ENCODE results near the gene TBC1D12.

TBC1D12 gene

DNA sequence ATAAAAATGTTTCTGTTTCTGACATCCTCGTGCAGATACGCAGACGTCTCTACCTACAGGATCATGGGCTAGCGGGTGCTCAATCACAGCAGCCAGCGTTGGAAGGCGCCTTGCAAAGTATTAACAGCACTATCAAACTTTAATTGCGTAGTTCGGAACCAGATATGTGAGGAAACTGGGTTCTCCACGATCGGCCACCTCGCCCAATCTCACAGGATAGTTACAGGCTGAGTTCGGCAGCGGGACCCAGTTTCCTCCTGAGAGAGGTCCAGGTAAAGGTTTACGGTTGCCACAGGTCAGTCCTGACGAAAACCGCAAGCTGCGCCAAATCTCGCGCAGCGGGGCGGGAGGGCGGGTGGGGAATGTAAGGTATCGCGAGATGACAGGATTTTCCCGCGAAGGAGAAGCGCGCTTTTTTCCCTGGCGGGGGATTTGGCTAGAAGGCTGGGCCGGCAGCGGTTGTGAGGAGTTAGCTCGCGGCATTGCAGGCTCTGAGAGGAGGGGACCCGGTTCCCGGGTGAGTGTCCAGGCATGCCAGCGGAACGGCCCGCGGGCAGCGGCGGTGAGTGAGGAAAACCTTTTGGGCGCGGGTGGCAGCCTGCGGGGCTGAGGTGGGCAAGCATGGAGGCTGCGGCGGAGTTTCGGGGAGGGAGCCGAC lies 143.2 kb downstream of the TBC1D12 start, which contains the start of gene HELLS:
Gene HELLS (plus strand): TSS at position 398 of the 658 bp plus-strand sequence. CDS start 134 bp downstream, at position 532.
- peak within 1 kb of the TSS; percentile 99 for H3K4me2 ChIP-seq (ENCODE audit: low read depth, low read length, poor library complexity, severe bottlenecking)

DNA sequence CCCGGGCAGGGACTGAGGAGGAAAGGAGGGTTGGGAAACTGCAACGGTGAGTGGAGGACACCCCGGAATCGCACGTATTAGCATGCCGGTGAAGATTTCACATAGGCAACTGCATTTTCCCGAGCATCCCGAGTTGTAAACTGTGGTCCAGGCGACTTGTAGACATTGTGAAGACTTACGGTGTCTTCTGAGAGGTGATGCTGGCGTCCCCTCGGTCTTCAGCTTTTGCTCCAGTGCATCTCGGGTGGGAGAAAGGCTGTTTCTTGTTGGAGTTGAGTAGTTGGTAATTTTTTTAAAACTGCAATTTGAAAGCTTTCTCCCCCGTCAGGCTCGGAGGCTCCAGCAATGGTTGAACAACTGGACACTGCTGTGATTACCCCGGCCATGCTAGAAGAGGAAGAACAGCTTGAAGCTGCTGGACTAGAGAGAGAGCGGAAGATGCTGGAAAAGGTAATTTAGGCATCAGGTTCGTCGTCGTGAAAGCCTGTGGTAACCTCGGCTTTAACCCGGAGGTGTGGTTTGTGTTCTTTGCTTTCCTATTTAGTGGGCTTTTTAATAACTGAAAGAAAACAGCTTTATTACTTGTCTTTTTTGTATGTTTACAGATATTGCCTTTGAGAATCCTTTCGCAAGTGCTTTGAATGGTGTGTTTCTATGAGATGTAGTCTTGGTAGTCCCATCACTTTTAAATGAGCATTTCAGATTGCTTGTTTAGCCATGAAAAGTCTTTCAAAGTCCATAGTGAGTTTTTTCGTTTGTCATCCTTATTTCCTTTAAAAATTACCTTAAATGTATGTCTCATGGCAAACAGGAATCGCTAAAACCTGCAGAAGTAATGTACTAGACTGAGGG lies 143.9 kb downstream of the TBC1D12 start:
- no peaks in the 10 kb centered on the region for H3F3A ChIP-seq (ENCODE audit: insufficient read depth)
- H3K27me3 ChIP-seq (ENCODE audit: low read length) = no peaks in the 10 kb centered on the region
- peaks cover 13% of the 10 kb centered on the region for H4K20me1 ChIP-seq (ENCODE audit: low read depth, low read length)
- peak overlapping the region; percentile 94 for H2AFZ ChIP-seq (ENCODE audit: low read depth, low read length, severe bottlenecking)
- peaks cover 56% of the 10 kb centered on the region for H3K79me2 ChIP-seq (ENCODE audit: insufficient read depth, low read length)
- peak overlapping the region; percentile 76 for H3K27ac ChIP-seq (ENCODE audit: low read depth, low read length)
- peak overlapping the region; percentile 96 for H3K9ac ChIP-seq (ENCODE audit: low read length)
- no peaks in the 10 kb centered on the region for H3K9me2 ChIP-seq (replicated peaks; ENCODE audit: insufficient read depth, low read length)
- peaks cover 23% of the 10 kb centered on the region for H3K36me3 ChIP-seq (ENCODE audit: low read length)
- TF ChIP-seq, protein P1, sequence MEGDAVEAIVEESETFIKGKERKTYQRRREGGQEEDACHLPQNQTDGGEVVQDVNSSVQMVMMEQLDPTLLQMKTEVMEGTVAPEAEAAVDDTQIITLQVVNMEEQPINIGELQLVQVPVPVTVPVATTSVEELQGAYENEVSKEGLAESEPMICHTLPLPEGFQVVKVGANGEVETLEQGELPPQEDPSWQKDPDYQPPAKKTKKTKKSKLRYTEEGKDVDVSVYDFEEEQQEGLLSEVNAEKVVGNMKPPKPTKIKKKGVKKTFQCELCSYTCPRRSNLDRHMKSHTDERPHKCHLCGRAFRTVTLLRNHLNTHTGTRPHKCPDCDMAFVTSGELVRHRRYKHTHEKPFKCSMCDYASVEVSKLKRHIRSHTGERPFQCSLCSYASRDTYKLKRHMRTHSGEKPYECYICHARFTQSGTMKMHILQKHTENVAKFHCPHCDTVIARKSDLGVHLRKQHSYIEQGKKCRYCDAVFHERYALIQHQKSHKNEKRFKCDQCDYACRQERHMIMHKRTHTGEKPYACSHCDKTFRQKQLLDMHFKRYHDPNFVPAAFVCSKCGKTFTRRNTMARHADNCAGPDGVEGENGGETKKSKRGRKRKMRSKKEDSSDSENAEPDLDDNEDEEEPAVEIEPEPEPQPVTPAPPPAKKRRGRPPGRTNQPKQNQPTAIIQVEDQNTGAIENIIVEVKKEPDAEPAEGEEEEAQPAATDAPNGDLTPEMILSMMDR (IDR thresholded peaks at IDR 0.05; ENCODE audit: insufficient read depth, low read length, poor library complexity, severe bottlenecking) = no peak
- no peak for TF ChIP-seq EZH2phosphoT487 (conservative IDR thresholded peaks at IDR 0.05; ENCODE audit: low read length)
- H3K4me2 ChIP-seq (ENCODE audit: low read depth, low read length, poor library complexity, severe bottlenecking) = peak overlapping the region; percentile 99
- peak overlapping the region; percentile 86 for H3K4me3 ChIP-seq (ENCODE audit: insufficient read depth, low read length, poor library complexity, severe bottlenecking)
- H3K9me3 ChIP-seq (ENCODE audit: insufficient read depth, low read length) = no peaks in the 10 kb centered on the region

More for the DNA sequence above, 143.2 kb downstream of the TBC1D12 start, which contains the start of gene HELLS:
- H3K36me3 ChIP-seq (ENCODE audit: low read length) = peaks cover 18% of the 10 kb centered on the region
- peaks cover 13% of the 10 kb centered on the region for H4K20me1 ChIP-seq (ENCODE audit: low read depth, low read length)
- no peaks in the 10 kb centered on the region for H3F3A ChIP-seq (ENCODE audit: insufficient read depth)
- peaks cover 49% of the 10 kb centered on the region for H3K79me2 ChIP-seq (ENCODE audit: insufficient read depth, low read length)
- no peaks in the 10 kb centered on the region for H3K9me3 ChIP-seq (ENCODE audit: insufficient read depth, low read length)
- peak within 1 kb of the TSS; percentile 96 for H3K9ac ChIP-seq (ENCODE audit: low read length)
- H2AFZ ChIP-seq (ENCODE audit: low read depth, low read length, severe bottlenecking) = peak within 1 kb of the TSS; percentile 94
- H3K27ac ChIP-seq (ENCODE audit: low read depth, low read length) = peak within 1 kb of the TSS; percentile 76
- peak within 1 kb of the TSS; percentile 86 for H3K4me3 ChIP-seq (ENCODE audit: insufficient read depth, low read length, poor library complexity, severe bottlenecking)
- no peaks in the 10 kb centered on the region for H3K9me2 ChIP-seq (replicated peaks; ENCODE audit: insufficient read depth, low read length)
- H3K27me3 ChIP-seq (ENCODE audit: low read length) = no peaks in the 10 kb centered on the region
- TF ChIP-seq, protein P1 (IDR thresholded peaks at IDR 0.05; ENCODE audit: insufficient read depth, low read length, poor library complexity, severe bottlenecking) = no peak
- no peak for TF ChIP-seq EZH2phosphoT487 (conservative IDR thresholded peaks at IDR 0.05; ENCODE audit: low read length)

DNA sequence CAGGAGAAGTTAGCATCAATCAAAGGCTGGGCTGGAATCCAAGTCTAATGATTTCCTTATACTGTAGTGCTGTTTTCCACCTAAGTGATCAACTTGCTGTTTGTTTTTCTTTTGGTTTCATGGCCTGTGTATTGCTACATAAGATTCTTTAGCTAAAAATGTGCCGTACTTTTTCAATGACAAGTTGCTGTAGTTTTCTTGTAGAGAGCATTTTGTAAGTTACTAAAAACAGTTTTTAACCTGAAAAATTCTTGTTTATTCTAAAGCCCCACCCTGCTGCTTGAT lies 144.5 kb downstream of the TBC1D12 start:
- no peaks in the 10 kb centered on the region for H3K9me3 ChIP-seq (ENCODE audit: insufficient read depth, low read length)
- H3K4me2 ChIP-seq (ENCODE audit: low read depth, low read length, poor library complexity, severe bottlenecking) = peak overlapping the region; percentile 99
- H2AFZ ChIP-seq (ENCODE audit: low read depth, low read length, severe bottlenecking) = no peak overlapping the region
- no peak for TF ChIP-seq EZH2phosphoT487 (conservative IDR thresholded peaks at IDR 0.05; ENCODE audit: low read length)
- TF ChIP-seq, protein P1 (IDR thresholded peaks at IDR 0.05; ENCODE audit: insufficient read depth, low read length, poor library complexity, severe bottlenecking) = no peak
- peaks cover 14% of the 10 kb centered on the region for H4K20me1 ChIP-seq (ENCODE audit: low read depth, low read length)
- no peaks in the 10 kb centered on the region for H3K9me2 ChIP-seq (replicated peaks; ENCODE audit: insufficient read depth, low read length)
- H3K9ac ChIP-seq (ENCODE audit: low read length) = peak overlapping the region; percentile 96
- H3K36me3 ChIP-seq (ENCODE audit: low read length) = peaks cover 23% of the 10 kb centered on the region
- peak overlapping the region; percentile 76 for H3K27ac ChIP-seq (ENCODE audit: low read depth, low read length)
- peak overlapping the region; percentile 86 for H3K4me3 ChIP-seq (ENCODE audit: insufficient read depth, low read length, poor library complexity, severe bottlenecking)
- no peaks in the 10 kb centered on the region for H3K27me3 ChIP-seq (ENCODE audit: low read length)
- no peaks in the 10 kb centered on the region for H3F3A ChIP-seq (ENCODE audit: insufficient read depth)
- H3K79me2 ChIP-seq (ENCODE audit: insufficient read depth, low read length) = peaks cover 60% of the 10 kb centered on the region

Measured in SU-DHL-6 (cell line).